Left colon (tissue), 2 donors: ENCODE results near the gene BEND4. TPM values are rescaled to one million over a fixed set of nuclear protein-coding genes. Genes with fewer than 3 reads are reported as not detected.

Experiments used
- ATAC-seq: fragments of 200-7000 bp; cut with Tn5 transposase; one replicate; pipeline ENCODE4 v1.9.1; 2020; ENCODE audit warnings: mild to moderate bottlenecking, moderate library complexity
- DNase-seq, 2 donors: peaks; one replicate each; pipeline ENCODE4 v3.0.0-alpha.2; 2020
- intact Hi-C, 2 donors: fragments of 100-400 bp; cut with DNase I in 1 of 2; cut with micrococcal nuclease in 1 of 2; formaldehyde crosslinking; loops; one replicate each; pipeline versions ENCODE4 v1.11.2 to v1.14.0; 2022; cut with DNase I, micrococcal nuclease
- total RNA-seq, 2 donors: library from RNA; stranded (reverse); fragmentation: NEBNext Ultra II Directional; extraction: Animal tissue kit (Norgen Biotek cat#: 25700); gene quantifications; one replicate each; pipeline ENCODE4 v1.2.1, GENCODE V29; 2021
- donor health status: DM: no; HTN: no; CAD: no.
- donor health status: DM: yes; HTN: yes; CAD: no.

Gene BEND4
- total RNA-seq, 2 donors from 2014 or later: 0.22 to 0.40 TPM

DNA sequence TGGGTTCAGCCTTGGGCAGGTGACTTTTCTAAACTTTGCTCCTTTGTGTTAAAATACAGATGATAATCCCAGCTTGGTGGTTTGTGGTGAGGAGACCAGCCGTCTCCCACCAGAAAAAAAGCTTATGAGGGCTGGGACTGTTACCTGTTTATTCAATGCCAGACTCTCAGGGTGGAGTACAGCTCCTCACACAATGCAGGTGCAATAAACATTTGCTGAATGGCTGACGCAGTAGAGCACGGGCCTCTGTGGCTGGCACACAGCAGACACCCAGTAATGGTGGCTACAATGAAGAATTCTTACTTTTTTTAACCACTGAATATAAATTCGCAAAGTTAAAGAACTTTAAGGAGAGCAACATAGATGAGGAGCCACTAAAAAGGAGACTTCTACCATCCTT is 30.2 kb downstream of the BEND4 start:
- no peak for DNase-seq
- peak; percentile 66 for ATAC-seq
- intact Hi-C loops: no loop called here

DNA sequence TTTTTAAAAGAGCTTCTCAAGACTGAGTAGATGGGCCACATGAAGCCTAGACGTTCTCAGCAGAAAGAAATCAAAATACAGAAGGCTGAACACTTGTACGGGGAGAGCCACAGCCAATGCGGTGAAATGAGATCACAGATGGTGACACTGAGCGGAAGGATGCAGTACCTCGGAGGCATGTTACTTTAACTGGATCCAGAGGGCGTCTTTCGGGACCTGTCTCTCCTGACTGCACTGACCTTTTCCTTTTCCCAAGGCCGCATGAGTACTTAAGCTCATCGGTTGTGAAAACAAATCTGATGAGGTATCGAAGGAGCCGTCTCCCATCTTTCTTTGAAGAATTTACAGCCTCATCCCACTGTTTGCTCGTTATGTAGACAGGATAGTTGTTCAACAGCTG is 32.6 kb downstream of the BEND4 start:
- intact Hi-C loops: no loop called here
- DNase-seq (no peak), ATAC-seq (no peak)

DNA sequence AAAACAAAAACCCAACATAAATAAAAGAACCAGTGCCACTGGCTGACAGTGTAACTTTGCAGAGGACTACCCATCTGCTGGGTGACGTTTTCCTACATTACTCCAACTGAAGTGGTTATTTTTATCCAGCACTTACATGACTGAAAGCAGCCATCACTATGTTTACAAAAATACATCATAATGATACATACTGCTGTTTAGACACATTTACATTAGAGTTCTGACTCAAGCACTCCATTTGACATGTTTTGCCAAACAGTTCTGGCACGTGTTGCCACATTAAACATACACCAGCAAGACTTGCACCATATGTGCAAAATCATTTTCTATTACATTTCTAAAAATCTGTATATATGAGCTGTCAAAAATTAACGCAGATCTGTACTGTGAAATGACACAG is 39.6 kb downstream of the BEND4 start:
- intact Hi-C loops: no loop called here
- DNase-seq: no peak
- no peak for ATAC-seq

GRCh38 chr4:42104521-42104920 is 47.9 kb downstream of the BEND4 start:
- intact Hi-C loops: no loop called here
- DNase-seq: no peak
- no peak for ATAC-seq

GRCh38 chr4:42101446-42101975 is 50.9 kb downstream of the BEND4 start:
- ATAC-seq (no peak), DNase-seq (no peak)
- intact Hi-C loops: no loop called here

- intact Hi-C loops: no loop called here
- no peak for ATAC-seq
- no peak for DNase-seq
These were observed 64.1 kb downstream of the BEND4 start for GRCh38 chr4:42088386-42088785.

DNA sequence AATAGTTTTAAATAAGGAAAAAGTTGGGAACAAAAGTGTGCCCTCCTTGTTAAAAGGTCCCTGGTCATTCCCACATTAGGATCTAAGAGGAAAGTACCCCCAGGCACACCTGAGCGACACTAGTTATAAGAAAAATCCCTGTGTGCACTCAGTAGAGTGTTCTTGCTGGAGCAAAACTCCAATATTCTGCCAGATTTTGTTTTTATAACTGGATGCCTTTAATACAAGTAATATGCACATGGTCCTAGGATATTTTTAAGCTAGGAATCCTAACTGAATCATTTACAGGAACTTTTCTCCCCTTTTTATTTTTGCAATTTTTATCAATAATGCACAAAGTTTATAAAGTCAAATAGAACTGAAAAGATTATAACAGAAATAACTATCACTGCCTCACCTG is 68.6 kb downstream of the BEND4 start:
- DNase-seq: no peak
- intact Hi-C loops: no loop called here

DNA sequence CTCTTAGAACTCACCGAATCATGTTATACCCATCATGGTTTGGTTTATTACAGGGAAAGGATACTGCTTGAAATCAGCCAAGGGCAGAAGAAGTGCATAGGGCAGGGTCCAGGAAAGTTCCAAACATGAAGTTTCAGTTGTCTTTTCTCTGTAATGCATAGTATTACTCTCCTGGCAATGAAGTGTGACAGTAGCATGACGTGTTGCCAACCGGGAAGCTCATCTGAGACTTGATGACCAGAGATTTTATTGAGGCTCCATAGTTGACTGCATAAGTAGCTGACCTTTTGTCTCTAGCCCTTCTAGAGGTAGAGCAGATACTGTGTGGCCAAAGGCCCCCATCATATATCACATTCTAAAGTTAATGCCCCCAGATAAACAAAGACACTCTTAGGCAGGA is 72.1 kb downstream of the BEND4 start:
- DNase-seq (no peak), ATAC-seq (no peak)
- intact Hi-C loops: no loop called here

More for the DNA sequence above, 68.6 kb downstream of the BEND4 start:
- no peak for ATAC-seq

DNA sequence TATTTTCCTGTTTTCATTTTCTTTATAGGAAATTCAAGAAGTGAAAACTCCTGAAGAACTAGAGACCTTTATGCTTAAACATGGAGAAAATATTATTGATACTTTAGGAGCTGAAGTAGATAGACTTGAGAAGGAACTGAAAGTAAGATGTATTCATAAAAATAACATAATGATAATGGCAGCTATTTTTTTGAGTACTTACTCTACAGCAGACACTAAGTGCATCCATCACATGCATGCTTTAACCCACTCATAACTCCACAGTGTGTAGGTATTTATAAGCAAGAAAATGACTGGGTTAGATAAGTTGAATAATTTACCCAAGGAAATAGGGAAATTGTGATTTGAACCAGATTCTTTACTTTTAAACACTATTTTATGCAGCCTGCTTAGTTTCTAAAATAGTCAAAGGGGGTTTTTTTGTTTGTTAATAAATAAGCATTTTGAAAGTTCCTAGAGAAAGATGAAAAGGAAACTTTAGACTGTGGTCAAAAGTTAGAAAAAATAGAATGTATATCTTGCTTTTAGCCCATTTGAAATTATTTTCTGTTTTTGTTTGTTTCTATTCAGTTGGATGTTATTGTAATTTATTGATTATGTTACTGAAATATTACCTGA is 74.2 kb downstream of the BEND4 start:
- no peak for ATAC-seq
- DNase-seq: no peak
- intact Hi-C loops: no loop called here

DNA sequence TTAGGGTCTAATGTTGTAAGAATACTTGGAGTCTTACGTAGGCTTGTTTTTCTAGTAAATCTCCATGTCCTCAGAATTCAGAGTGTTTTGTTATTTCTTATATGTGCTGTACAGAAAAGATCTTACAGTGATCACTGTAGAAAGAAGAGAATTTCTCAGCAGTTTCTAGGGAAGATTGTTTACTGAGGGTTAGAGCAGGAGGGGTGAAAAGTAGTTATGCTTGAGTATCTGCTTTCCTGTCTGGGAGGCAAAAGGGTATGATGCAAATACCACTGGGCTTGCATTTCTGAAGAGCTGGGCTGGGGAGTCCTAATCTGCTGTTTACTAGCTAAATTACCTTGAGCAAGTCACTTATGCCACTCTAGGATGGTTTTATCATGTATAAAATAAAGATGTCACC is 78.2 kb downstream of the BEND4 start:
- DNase-seq (no peak), ATAC-seq (no peak)
- intact Hi-C loops: no loop called here

DNA sequence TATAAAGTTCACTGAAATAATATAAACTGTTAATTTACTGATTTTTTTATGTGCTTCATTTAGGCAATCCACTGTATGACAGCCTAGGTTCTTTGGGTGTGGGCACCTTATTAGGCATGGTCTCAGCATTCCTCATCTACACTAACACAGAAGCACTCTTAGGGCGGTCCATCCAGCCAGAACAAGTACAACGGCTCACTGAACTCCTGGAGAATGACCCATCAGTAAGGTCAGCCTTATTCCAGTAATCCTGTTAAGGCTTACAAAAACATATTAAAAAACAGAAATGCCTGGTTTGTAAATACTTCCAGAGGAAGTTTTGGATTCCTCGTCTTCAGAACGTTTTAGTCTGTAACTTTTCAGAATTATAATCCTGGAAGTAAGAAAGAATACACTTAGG is 82.0 kb downstream of the BEND4 start:
- intact Hi-C loops: no loop called here
- DNase-seq (no peak), ATAC-seq (no peak)

DNA sequence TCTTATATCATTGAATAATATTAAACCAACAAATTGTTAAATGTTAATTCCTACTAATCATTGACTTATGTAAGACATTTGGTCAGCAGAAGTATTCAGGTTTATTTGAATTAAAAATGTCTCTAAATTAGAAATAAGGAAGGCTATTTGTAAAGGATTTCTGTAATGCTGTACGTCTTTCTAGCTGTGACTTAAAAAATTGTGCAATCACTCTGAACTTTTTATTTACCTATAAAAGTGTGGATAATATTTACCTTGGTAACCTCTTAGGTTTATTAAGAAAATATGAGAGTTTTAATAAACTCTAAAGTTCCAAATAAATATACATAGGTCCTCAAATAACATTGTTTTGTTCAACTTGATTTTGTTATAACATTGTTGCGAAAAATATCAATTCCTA is 85.2 kb downstream of the BEND4 start:
- intact Hi-C loops: no loop called here
- ATAC-seq (no peak), DNase-seq (no peak)

- ATAC-seq: no peak
- intact Hi-C loops: no loop called here
- DNase-seq: no peak
These were observed 86.1 kb downstream of the BEND4 start for GRCh38 chr4:42066402-42066801.

Other genes with a start within 250 kb of the BEND4 start
- 10 to 100 TPM; 74.5 to 76.3 TPM for gene TMEM33, start 217.2 kb downstream of the BEND4 start, total RNA-seq
- under 1 TPM; 0.06 to 0.12 TPM for gene DCAF4L1, start 170.9 kb downstream of the BEND4 start, total RNA-seq
- gene SLC30A9, start 162.1 kb downstream of the BEND4 start, total RNA-seq: 10 to 100 TPM; 69.4 to 74.5 TPM
- gene SHISA3, start 244.8 kb upstream of the BEND4 start, total RNA-seq: 1 to 10 TPM in 1 of 2 donors, under 1 TPM in 1; 0.52 to 1.9 TPM